Keratinocyte (primary cell): ENCODE data around the gene ITIH4.

Experiments
- CTCF ChIP-seq, 3 experiments: IDR thresholded peaks in 1 of 3; conservative IDR thresholded peaks in 1 of 3; optimal IDR thresholded peaks in 1 of 3; 2 replicates in 2 of 3; 3 replicates in 1 of 3; pipeline versions ENCODE3 to v1.5.1; 2011; ENCODE audit warnings: low read length in 3 of 3, mild to moderate bottlenecking in 3 of 3, moderate library complexity in 2 of 3, control low read depth in 1 of 3, inconsistent platforms in 1 of 3; ENCODE audit not compliant: insufficient read depth in 2 of 3; ENCODE audit errors: extremely low read depth in 1 of 3
- EZH2 ChIP-seq: IDR thresholded peaks from one replicate; pipeline ENCODE4 v1.6.1; 2012; ENCODE audit warnings: inconsistent platforms, mild to moderate bottlenecking, low read length, moderate library complexity

- TF ChIP-seq CTCF (optimal IDR thresholded peaks at IDR 0.05 in 1 of 3, IDR thresholded peaks at IDR 0.05 in 1 of 3, conservative IDR thresholded peaks at IDR 0.05 in 1 of 3; ENCODE audit: extremely low read depth in 1 of 3, insufficient read depth in 2 of 3, low read length in 3 of 3) (no peak), EZH2 (no peak)
These were observed 35.5 kb upstream of the ITIH4 start for GRCh38 chr3:52865994-52866393.
